HG03469 (cell line): Measurements from ENCODE around the gene ASPN.

ENCODE experiments used
- ATAC-seq: cut with Tn5 transposase; IDR thresholded peaks from one replicate; pipeline ENCODE4 v1.9.1; 2021; ENCODE audit warnings: mild to moderate bottlenecking, moderate library complexity, moderate number of reproducible peaks; ENCODE audit not compliant: unreplicated experiment

Gene ASPN

DNA sequence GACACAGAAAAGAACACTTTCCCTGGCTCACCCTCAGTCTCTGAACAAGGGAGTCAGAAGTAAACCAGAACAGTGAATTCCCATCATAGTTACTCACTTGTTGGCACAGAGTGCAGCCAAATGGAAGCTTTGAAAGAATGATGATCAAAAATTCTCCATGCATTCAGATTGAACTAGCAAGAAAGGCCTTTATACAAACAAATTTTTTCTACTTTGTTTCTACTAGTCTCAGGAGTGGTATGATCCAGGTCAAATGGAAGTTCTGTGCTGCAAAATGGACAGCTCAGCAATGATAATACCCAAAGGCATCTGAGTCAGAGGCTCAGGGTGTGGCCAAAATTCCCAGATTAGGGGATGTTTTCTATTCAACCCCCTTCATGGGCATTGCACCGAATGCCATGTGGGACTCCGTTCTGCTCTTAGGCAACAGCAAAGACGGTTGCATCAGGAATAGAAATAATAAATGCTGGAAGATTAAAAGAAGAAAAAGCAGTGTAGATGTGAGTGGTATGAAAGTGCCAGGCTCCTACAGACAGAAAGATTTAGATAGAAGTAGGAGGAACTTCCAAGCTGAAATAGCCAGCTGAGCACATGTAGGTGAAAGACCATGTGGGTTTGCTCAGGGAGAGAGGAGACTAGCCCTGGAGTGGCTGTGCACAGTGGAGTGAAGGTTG, 24.0 kb upstream of the ASPN start:
- ATAC-seq = no peak

DNA sequence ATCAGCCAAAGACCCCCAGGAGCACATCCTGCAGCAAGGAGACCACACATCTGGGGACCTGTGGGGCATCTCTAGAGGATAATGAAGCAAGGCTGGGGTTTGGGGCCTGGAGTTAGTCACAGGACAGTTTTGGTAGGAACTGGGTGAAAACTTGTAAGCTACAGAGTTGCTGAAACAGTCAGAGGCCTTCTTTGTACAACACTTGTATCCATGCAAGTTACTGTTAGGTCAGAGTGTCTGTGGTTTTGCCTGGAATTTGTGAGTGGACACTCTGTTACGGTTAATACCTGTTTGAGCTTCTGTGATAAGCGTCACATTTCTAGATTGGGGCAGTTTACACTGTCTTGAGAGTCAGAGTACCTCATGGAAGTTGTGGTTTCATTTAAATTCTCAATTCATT, 22.6 kb upstream of the ASPN start:
- no peak for ATAC-seq

GRCh38 chr9:92503156-92503555, 20.9 kb upstream of the ASPN start:
- ATAC-seq = no peak

DNA sequence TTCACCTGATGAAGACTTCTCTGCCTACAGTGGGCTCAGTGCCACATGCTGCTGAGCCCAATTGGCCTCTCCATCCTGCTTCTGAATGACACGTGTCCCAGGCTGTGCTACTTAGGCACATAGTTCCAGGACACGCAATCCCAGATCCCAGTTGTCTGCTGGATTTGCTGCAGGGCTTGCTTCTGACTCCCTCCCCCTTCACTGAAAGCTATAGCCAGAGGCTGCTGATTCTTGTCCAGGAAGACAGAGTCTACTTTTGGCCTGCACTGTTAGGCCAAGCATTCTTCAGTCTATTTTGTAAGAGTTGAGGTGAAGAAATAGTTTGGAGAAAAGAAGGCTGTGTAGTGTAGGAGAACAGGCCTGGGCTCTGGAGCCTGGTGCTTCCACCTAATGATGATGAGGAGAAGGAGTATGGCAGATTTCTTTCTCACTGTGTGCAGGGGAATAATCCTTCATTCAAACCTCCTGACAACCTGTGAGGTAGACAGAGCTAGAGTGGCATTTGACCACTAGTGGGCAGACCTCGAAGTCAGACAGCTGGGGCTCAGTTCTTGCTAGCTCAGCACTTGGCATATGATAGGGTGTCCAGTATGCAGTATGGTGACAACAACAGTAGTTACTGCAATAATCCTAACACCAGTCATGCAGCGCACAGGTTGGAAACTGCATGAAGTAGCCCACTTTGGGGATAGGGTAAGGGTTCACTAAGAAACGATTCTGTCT, 19.5 kb upstream of the ASPN start:
- ATAC-seq = no peak

GRCh38 chr9:92500725-92501124, 18.4 kb upstream of the ASPN start:
- no peak for ATAC-seq

DNA sequence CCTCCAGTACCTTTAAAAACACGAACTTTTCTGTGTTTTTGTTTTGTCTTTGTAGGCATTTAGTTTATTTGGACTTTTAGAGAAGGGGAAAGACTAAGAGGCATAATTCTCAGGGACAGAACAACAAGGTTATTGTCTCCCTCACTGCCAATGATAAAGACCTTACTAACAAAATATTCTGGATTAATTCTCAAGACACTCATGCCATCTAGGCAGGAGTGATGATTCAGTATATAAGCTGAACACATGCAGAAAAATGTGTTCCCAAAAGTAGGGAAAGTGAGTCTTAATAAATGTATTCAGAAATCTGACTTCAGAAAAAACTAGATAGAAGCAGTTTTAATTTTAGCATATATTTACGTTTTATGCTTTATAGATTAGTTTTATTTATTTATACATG, 17.4 kb upstream of the ASPN start:
- no peak for ATAC-seq

DNA sequence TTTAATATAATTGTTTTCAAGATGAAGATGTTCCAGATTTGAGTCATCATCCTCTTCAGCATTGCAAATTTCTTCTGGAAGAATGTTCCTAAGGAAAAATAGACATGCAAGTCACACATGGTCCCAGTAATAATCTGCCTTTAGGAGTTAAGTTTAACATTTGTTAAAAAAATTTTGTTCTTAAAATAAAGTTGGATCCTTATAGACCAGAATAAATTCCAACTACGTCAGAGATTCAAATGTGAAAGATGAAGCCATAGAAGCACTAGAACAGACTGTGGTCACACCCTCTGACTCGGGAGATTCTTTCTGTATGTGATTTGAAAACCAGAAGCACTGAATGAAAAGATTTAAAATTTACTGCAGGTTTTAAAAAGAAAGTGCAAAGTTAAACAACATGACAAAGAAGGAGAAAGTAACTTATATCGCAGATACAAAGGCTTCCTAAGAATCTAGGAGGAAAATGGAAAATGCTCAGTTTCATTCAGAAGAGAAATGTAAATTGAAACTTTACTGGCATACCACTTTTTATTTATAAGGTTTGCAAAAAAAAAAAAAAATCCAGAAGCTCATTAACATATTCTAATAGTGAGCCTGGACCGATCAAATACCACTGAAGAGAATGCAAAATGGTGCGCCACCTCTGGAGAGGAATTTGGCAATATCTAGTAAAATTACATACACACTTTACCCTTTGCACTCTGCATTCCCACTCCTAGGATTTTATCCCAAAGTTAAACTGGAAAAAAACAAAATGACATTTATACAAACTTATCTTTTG, 14.3 kb upstream of the ASPN start:
- no peak for ATAC-seq

- ATAC-seq = no peak
Observed at GRCh38 chr9:92494856-92495255, 12.6 kb upstream of the ASPN start.

- ATAC-seq = no peak
Observed at GRCh38 chr9:92493749-92494387, 11.6 kb upstream of the ASPN start.

DNA sequence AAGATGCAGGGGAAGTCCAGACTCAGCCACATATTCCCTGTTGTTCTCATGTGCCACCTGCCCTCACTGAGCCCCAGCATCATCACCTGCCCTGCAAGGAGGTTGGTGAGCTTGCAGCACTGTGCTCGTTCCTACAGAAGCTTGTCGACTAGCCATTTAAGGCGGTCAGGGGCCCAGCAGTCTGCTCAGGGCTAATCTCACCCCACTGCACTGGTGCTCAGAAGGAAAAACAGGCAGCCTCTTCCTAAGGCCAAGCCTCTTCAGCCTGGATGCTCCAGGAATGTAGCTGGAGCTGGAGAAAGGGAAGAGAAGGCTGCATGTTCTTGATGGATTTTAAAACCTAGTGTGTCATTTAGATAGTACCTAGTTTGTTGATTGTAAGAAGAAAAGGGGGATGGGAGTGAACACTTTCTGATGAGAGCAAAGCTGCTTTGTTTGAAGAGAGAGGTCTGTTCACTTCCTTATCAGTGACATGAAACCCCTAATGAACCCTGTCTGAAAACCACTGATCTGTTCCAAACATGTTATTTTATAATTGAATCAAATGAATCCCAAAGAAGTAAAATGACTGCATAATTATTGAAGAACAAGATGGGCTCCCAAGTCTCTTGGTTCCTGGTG, 10.6 kb upstream of the ASPN start:
- ATAC-seq = no peak

- ATAC-seq = no peak
Observed at GRCh38 chr9:92488681-92489550, 6.6 kb upstream of the ASPN start.

DNA sequence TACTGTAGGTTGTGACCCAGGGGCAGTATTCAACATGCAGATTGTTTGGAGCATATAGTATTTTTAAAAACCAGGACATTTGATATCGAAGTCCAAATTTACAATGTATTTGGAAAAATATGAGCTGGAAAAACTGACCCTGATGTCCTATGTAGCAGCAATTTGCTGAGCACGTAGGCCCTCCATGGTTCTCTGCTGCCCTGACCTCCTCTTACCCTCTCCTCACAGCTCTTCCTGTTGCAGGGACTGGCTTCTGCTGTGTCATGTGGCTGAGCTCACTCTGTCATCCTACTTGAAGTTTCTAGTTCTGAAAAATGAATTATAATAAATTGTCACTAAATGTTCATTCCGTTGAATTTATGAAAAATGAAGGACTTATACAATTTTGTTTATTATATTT, 4.1 kb upstream of the ASPN start:
- no peak for ATAC-seq

DNA sequence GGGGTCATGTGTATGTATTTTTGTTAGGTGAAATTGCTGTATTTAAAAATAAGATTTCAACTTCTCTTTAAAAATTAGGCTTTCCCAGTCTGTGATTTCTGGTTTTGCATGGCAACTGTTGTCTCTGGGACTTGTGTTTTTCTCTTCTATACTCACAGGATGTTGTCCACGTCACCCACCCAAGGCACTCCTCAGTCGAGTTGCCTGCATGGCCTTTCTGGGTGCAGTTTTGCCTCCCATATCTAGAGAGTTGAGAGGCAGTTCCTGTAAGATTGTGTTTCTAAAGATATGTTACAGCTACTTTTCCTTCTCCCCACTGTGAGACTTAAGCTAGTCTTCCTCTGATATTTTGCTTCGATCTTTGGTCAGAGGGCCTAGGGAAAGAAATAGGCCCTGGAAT, 2.3 kb upstream of the ASPN start:
- no peak for ATAC-seq

GRCh38 chr9:92483627-92484545, 1.6 kb upstream of the ASPN start:
- no peak for ATAC-seq

- ATAC-seq = no peak
Observed at GRCh38 chr9:92482805-92483204, 499 bp upstream of the ASPN start.

DNA sequence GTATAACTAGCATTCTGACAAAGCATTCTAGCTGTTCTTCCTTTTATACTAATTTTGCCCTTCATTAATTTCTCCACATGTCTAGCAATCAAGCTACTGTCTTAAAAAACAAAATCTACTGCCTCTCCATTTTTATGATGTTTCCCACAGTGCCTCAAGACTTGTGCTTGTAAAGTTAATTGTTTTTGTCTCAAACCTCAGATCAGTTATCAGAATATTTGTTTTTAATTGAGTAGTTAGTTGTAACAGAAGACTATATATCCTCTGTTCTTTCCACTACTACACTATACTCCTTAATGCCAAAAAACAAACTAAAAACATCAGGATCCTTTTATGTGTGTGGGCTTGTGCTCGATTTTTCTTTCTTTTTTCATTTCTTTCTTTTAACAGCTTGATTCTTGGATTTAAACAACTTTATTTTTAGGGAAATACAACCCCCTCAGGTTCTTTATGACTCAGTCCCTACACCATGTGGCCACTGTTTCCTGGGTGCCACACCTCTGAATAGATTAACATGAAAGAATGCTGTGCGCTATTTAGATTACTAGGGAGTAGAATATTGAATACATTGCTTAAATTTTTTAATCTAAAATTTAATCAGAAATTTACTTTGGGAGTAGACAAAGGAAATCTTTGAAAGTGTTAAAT, 1.2 kb downstream of the ASPN start:
- ATAC-seq = no peak

GRCh38 chr9:92480291-92480771, 2.0 kb downstream of the ASPN start:
- ATAC-seq = no peak

DNA sequence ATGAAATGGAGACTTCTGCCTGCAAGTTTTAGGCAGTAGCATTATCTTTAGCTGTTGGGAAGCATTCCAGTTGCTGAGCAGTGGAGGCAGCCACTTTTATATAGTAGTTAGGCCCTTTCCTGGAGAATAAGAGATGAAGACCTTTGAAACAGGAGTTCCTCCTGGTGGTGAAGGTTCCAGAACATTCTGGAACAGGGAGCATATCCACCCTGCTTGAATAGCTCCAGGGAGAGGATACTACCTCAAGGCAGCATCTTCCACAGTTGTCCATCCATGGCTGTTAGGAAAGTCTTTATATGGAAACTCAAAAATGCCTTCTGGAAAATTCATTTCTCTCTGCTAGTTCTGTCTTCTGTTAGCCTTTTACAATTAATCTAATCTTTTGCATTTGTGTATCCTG, 3.0 kb downstream of the ASPN start:
- no peak for ATAC-seq
